PFSK-1 (cell line): ENCODE measurements around the gene PPTC7.

Source experiments
- POLR2AphosphoS5 ChIP-seq: IDR thresholded peaks from 2 replicates; pipeline ENCODE4 v1.6.1; 2012; ENCODE audit warnings: low read depth, mild to moderate bottlenecking, control low read depth, low read length, moderate library complexity
- REST ChIP-seq, 2 experiments: IDR thresholded peaks; 2 replicates each; pipeline versions ENCODE4 v1.6.1 to v1.8.0; 2011 to 2012; ENCODE audit warnings: low read depth in 2 of 2, low read length in 2 of 2, control low read depth in 1 of 2, inconsistent platforms in 1 of 2, mild to moderate bottlenecking in 1 of 2, moderate library complexity in 1 of 2; ENCODE audit not compliant: insufficient read depth in 1 of 2

- TF ChIP-seq POLR2AphosphoS5 (no peak), REST (IDR thresholded peaks at IDR 0.05; ENCODE audit: insufficient read depth in 1 of 2, low read depth in 2 of 2, low read length in 2 of 2) (no peak)
Observed at GRCh38 chr12:110597885-110598284, 14.8 kb upstream of the PPTC7 start.
